Activated naive CD4-positive, alpha-beta T cell treated with anti-CD3 and anti-CD28 coated beads, Interleukin-2, amount 50 U/mL, for 72 hours (primary cell): ENCODE results near the gene ALKAL2. TPM values are rescaled to one million over a fixed set of nuclear protein-coding genes. Genes with fewer than 3 reads are reported as not detected.

Source experiments
- ATAC-seq, 2 donors: fragments of 150-1000 bp; cut with Tn5 transposase; 2 replicates each; pipeline ENCODE4 v1.10.0; 2021; ENCODE audit warnings: mild to moderate bottlenecking in 2 of 2, moderate library complexity in 2 of 2
- DNase-seq, 2 donors: peaks; one replicate each; pipeline ENCODE4 v3.0.0; 2021 to 2022; ENCODE audit warnings: low spot score in 2 of 2
- H3K27ac Mint-ChIP-seq, 2 donors: one replicate each; pipeline ENCODE4 v1.8.0; 2022; ENCODE audit warnings: mild to moderate bottlenecking in 2 of 2, mixed read lengths in 2 of 2
- H3K36me3 Mint-ChIP-seq, 2 donors: one replicate each; pipeline ENCODE4 v1.8.0; 2022; ENCODE audit warnings: mixed read lengths in 2 of 2
- H3K9me3 Mint-ChIP-seq, 2 donors: one replicate each; pipeline ENCODE4 v1.8.0; 2022; ENCODE audit warnings: mixed read lengths in 2 of 2
- total RNA-seq, 2 donors: library from RNA; stranded (reverse); gene quantifications; one replicate each; pipeline ENCODE4 v1.2.3, GENCODE V29; 2022

The ALKAL2 gene
- total RNA-seq, 2 donors from 2014 or later, result 0.95 TPM; not detected in 1

DNA sequence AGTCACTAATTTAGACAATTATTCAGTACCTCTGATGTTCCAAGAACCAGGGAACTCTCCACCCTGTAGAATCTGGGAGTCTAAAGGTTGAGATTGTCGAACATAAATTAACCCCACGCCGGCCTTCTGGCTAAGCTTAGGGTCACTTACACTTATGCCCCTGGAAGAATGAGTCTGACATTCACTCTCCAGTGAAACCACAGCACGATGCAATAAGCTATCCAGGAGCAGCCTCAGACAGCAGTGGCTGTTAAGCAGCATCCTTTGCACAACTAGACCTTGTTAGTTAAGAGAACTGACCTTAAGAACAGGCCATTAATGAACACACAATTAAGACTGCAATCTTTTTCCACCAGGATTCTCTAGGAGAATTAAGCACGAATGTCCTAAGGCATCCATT, 49.0 kb downstream of the ALKAL2 start:
- H3K36me3 Mint-ChIP-seq, result peaks cover 29 to 31% of the 10 kb centered on the region in 2 donors
- no peaks in the 10 kb centered on the region for H3K9me3 Mint-ChIP-seq
- DNase-seq (no peak), ATAC-seq (no peak)
- no peak overlapping the region for H3K27ac Mint-ChIP-seq

DNA sequence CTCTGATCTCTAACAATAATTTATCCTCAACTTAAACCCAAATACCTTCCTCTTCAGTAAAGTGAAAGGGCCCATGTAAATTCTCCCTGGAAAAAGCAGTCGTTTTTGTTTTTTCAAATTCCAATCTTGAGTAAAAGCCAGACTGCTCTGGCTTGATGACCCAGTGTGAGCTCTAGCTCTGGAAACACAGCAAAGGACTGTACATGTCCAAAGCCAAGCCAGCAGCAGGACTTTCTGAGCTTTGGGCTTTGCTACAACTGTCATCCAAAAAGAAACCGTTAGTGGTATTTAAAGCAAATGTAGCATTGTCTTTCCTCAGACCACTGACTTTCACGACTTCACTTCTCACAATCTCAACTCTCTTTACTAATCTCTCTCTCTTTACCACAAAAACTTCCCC, 49.5 kb downstream of the ALKAL2 start:
- ATAC-seq (no peak), DNase-seq (no peak)
- no peak overlapping the region for H3K27ac Mint-ChIP-seq
- H3K9me3 Mint-ChIP-seq, result no peaks in the 10 kb centered on the region
- peaks cover 27 to 32% of the 10 kb centered on the region in 2 donors for H3K36me3 Mint-ChIP-seq

DNA sequence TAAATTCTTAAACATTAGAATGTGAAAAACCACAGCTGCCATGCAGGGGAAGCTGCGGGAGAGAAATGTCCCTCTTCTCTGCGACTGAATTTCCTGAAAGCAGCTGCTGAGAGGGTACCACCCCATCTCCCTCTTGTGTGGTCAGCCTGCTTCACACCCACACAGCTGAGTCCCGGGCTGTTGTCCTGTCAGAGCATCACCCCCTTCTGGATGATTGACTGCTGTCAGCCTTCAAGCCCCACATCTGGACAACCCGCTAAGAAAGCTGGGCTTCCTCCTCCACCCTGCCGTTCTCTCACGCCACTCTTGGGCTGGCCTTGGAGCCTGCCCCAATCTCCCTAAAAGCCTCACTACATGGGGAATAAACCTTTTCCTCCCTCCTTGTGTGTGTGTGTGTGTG, 50.0 kb downstream of the ALKAL2 start:
- ATAC-seq (no peak), DNase-seq (no peak)
- Mint-ChIP-seq H3K9me3 (no peaks in the 10 kb centered on the region), H3K36me3 (peaks cover 22 to 31% of the 10 kb centered on the region in 2 donors), H3K27ac (no peak overlapping the region)

DNA sequence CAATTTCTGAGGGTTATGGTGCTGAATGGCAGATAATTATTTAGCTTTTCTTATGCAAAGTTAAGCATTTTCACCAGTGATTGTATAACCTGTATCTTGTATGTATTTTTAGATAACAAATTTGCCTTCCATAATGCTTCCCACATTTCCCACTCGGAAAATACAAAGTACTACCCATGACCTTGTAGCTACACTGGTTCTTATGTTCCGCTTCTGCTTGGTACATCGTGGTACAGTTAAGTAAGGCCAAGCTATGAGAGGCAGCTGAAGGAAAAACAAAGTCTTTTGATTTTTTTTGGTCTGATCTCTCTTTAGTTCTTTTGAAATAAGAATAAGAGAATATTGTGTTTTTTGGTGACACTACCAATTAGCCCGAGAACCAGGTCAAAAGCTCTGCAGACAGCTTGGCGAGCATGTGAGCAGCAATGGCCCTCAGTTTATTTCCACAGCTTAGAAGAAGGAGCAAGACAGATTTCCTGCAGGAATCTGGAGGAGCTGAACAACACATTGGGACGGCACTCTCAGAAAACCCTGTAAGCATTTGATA, 50.8 kb downstream of the ALKAL2 start:
- H3K9me3 Mint-ChIP-seq, result no peaks in the 10 kb centered on the region
- H3K36me3 Mint-ChIP-seq, result peaks cover 14 to 25% of the 10 kb centered on the region in 2 donors
- no peak for DNase-seq
- ATAC-seq, result no peak
- H3K27ac Mint-ChIP-seq, result no peak overlapping the region

DNA sequence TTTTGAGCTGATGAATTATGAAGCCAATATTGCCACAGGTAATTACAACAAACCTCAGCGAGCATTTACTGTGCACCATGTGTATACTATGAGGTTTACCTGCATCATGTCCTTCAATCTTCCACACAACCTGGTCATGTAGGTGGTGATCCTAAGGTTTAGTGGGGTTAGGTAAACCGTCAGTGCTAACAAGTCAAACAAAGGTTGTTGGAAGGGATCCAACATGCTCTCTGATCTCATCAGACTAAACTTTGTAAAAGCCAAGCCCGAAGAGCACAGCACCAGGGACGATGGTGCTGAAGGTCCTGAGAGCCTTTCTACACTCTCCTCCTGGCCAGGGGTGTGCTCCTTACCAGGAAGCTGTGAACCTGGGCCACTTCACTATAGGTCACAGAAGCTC, 53.5 kb downstream of the ALKAL2 start:
- Mint-ChIP-seq H3K27ac (no peak overlapping the region), H3K36me3 (peaks cover 0 to 16% of the 10 kb centered on the region in 2 donors), H3K9me3 (no peaks in the 10 kb centered on the region)
- no peak for ATAC-seq
- no peak for DNase-seq

DNA sequence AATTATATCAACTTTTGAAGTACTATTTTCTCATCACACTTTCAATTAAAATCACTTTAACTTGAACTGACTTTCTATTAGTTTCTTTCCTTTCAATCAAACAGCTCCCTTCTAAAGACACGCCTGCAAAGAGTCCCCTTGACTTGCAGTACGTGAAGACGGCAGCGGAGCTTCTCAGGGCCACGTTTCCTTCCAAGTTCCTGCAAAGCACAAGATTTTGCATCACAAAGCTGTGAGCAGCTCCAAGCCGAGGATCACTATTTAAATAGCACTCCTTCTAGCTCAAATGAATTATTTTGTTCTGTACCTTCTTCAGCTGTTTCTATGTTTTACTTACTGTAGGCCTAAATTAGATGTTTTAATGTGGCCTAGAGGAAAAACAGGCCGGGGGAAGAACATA, 54.9 kb downstream of the ALKAL2 start:
- no peak for DNase-seq
- H3K9me3 Mint-ChIP-seq, result no peaks in the 10 kb centered on the region
- ATAC-seq, result no peak
- peaks cover 0 to 10% of the 10 kb centered on the region in 2 donors for H3K36me3 Mint-ChIP-seq
- no peak overlapping the region for H3K27ac Mint-ChIP-seq

DNA sequence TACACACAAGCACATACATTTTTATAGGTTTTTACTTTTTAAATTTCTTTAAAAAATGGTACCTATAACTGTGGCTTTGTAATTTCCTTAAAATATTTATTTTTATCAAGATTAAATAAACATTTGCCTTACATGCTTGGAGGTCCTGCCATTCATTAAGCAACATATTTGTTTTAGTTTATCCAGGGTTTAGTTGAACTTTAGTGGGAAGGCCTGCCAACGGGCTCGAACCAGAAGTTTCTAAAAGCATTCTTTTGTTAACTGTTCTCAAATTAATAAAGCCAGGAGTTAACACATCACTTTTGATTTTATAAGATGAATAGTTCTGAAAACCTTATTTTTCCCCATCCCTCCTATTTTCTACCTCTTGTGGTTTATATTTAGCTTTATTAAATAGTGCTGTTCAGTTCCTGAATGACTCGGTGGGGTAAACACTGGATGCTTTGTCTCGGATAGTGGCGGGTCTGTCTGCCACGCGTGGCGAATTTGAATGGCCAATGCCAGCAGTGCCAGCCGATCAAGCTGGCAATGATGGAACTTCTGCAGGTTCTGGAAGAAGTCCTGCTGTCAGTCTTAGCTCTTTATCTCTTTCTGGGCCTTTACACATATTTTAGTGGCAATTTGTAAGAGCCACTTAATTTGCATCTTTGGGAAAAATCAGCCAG, 56.2 kb downstream of the ALKAL2 start:
- H3K27ac Mint-ChIP-seq, result no peak overlapping the region
- no peaks in the 10 kb centered on the region for H3K9me3 Mint-ChIP-seq
- no peak for DNase-seq
- no peak for ATAC-seq
- H3K36me3 Mint-ChIP-seq, result peaks cover 0 to 16% of the 10 kb centered on the region in 2 donors

Other genes starting within 250 kb of the ALKAL2 start
- 1 to 10 TPM in 1 of 2 donors, under 1 TPM in 1; 0.48 to 2.1 TPM for gene FAM110C, start 241.6 kb downstream of the ALKAL2 start, total RNA-seq
- 10 to 100 TPM; 16.5 to 22.6 TPM for gene SH3YL1, start 24.1 kb downstream of the ALKAL2 start, total RNA-seq
- 100 to 1,000 TPM; 129 to 130 TPM for gene ACP1, start 23.1 kb downstream of the ALKAL2 start, total RNA-seq